ENCODE data around the gene LY6G6F.

Gene LY6G6F

DNA sequence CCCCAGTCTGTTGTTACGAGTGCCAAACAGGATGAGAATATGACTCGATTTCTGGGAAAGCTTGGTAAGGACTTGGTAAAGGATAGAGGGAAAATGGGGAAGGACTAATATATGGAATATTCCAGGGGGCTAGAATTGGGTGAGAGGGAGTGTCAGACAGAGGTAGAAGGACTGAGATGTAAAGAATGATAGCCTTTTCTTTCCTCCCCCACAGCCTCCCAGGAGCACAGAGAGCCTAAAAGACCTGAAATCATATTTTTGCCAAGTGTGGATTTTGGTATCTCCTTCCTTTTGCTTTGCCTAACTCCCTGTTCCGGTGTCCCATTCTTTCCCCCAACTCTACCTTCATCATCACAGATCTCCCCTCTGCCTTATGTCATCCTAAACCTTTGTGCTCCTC lies 36.2 kb downstream of the LY6G6F start:
- no peak for DNase-seq

DNA sequence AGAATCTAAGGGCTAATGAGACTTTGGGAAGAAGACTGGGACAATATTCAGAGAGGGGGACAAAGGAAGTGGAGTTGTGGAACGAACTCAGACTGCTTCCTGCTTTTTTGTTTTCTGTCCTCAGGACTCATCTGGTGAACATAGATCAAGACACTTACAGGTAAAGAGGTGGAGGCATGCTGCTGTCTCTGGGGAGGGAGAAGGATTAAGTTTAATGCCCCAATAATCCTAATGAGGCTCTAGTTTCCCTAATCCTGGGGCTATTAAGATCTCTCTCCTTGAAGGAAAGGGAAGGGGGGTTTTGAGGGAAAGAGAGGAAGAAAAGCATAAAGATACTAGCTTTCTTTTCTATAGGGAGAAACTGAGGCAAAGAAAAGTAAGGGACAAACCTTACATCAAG lies 37.8 kb downstream of the LY6G6F start:
- no peak for DNase-seq

GRCh38 chr6:31749301-31750036 lies 42.8 kb downstream of the LY6G6F start:
- no peak for DNase-seq

DNA sequence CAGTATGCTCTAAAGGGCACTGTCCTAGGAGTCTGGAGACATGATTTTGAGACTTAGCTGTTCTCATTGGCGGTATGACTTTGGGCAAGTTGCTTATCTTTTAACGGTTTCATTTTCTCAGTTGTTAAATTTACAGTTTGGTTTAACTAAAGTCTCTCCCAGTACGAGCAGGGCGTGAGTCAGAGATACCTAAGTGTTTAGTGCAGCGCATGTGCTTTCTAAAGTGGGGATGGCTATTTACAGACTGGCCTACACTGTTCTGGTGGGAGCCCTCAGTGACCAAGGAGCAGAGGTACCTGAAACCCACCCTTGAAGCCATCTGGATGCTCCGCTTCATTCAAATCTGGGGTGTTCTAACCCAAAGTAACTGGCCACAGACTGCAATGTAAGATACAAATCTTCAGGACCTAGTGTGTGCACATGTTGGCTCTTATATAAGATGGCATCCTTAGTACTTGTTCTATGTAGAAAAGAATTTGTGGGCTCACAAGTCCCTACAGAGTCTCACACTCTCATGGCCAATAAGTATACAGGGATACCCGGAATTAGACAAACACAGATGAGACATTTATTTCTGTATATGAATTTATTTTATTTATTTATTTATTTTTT lies 43.9 kb downstream of the LY6G6F start:
- no peak for DNase-seq

GRCh38 chr6:31752739-31753319 lies 46.2 kb downstream of the LY6G6F start:
- DNase-seq, result no peak

- no peak for DNase-seq
Observed at GRCh38 chr6:31758281-31758680, 51.6 kb downstream of the LY6G6F start.
